Endothelial cell (in vitro differentiated cells): ENCODE results near the gene PHAF1. TPM values are rescaled to one million over a fixed set of nuclear protein-coding genes. Genes with fewer than 3 reads are reported as not detected.

ENCODE experiments used
- DNase-seq: peaks from one replicate; pipeline ENCODE4 v3.0.0; 2021; ENCODE audit warnings: low spot score
- H3K27ac Mint-ChIP-seq: one replicate; pipeline ENCODE4 v1.8.0; 2021; ENCODE audit warnings: mixed read lengths, inconsistent platforms; ENCODE audit not compliant: unreplicated experiment
- H3K27me3 Mint-ChIP-seq: one replicate; pipeline ENCODE4 v1.8.0; 2021; ENCODE audit warnings: mild to moderate bottlenecking, moderate library complexity, mixed read lengths, inconsistent platforms; ENCODE audit not compliant: unreplicated experiment
- H3K36me3 Mint-ChIP-seq: one replicate; pipeline ENCODE4 v1.8.0; 2021; ENCODE audit warnings: mild to moderate bottlenecking, low read depth, mixed read lengths, inconsistent platforms; ENCODE audit not compliant: unreplicated experiment
- H3K4me1 Mint-ChIP-seq: one replicate; pipeline ENCODE4 v1.8.0; 2021; ENCODE audit warnings: mild to moderate bottlenecking, mixed read lengths, inconsistent platforms; ENCODE audit not compliant: unreplicated experiment
- H3K4me3 Mint-ChIP-seq: one replicate; pipeline ENCODE4 v1.8.0; 2021; ENCODE audit warnings: mild to moderate bottlenecking, mixed read lengths, inconsistent platforms; ENCODE audit not compliant: unreplicated experiment
- H3K9me3 Mint-ChIP-seq: one replicate; pipeline ENCODE4 v1.8.0; 2021; ENCODE audit warnings: mixed read lengths, inconsistent platforms; ENCODE audit not compliant: unreplicated experiment
- total RNA-seq: library from RNA; stranded (reverse); fragmentation: NEBNext Ultra II Directional; extraction: Animal tissue kit (Norgen Biotek cat#: 25700); gene quantifications from one replicate; pipeline ENCODE4 v1.2.1, GENCODE V29; 2021; ENCODE audit not compliant: unreplicated experiment
- TF ChIP-seq, protein P1 (sequence below): fragments of 200-600 bp; sonication (generic); IDR thresholded peaks from one replicate; pipeline ENCODE4 v1.5.0; 2021; ENCODE audit warnings: antibody characterized with exemption; ENCODE audit not compliant: unreplicated experiment

Gene PHAF1
- total RNA-seq, 1 donor from 2014 or later, result 17.7 TPM

DNA sequence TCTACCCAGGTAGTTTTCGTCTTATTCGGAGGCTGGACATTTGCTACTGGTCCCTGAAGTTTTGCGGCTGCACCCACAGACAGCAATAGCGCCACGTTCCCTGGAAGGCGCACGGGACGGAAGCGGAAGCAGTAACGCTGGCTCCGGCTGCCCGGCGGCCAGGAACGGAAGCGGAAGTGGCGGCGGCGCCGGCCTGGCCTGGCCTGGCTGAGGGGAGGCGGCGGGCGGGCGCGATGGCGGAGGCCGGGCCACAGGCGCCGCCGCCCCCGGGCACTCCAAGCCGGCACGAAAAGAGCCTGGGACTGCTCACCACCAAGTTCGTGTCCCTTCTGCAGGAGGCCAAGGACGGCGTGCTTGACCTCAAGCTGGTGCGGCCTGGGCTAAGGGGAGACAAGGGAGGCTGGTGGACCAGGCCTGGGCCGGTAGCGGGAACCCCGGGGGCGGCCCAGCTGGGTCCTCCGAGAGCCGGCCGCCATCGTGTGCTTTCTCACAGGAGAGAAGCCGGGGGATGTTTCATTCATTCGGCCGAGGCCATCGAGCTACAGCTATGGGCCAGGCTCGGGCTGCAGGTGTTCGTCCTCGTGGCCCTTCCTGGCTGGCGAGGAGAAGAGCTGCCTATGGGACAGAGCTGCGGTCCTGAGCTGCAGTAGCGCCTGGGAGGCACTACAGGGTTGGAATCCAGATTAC lies 82.4 kb downstream of the PHAF1 start, which contains the start of gene E2F4:
Gene E2F4, plus strand, starts transcription at position 161 of the 687 bp plus-strand sequence. Its CDS starts 73 bp downstream, at position 234.
- Mint-ChIP-seq H3K9me3 (no peaks in the 10 kb centered on the region), H3K4me3 (peak within 1 kb of the TSS; percentile 97)

DNA sequence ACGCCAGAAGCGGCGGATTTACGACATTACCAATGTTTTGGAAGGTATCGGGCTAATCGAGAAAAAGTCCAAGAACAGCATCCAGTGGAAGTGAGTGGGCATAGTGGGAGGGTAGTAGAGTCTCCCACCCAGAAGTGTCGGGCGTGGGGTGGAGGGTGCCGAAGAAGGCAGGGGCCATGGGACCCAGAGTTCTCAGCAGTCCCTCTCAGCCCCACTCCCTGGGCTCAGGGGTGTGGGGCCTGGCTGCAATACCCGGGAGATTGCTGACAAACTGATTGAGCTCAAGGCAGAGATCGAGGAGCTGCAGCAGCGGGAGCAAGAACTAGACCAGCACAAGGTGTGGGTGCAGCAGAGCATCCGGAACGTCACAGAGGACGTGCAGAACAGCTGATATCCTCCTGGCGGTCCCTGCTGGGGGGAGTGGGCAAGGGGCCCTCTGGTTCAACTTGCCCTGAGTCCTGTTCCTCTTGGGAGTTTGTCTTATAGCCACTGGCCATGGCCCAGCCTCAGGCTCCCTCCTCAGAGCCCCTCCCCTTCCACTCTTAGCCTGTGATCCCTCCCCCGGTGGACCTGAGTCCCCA lies 83.1 kb downstream of the PHAF1 start:
- peaks cover 40% of the 10 kb centered on the region for H3K36me3 Mint-ChIP-seq
- peaks cover 70% of the 10 kb centered on the region for H3K4me1 Mint-ChIP-seq
- TF ChIP-seq, protein P1, sequence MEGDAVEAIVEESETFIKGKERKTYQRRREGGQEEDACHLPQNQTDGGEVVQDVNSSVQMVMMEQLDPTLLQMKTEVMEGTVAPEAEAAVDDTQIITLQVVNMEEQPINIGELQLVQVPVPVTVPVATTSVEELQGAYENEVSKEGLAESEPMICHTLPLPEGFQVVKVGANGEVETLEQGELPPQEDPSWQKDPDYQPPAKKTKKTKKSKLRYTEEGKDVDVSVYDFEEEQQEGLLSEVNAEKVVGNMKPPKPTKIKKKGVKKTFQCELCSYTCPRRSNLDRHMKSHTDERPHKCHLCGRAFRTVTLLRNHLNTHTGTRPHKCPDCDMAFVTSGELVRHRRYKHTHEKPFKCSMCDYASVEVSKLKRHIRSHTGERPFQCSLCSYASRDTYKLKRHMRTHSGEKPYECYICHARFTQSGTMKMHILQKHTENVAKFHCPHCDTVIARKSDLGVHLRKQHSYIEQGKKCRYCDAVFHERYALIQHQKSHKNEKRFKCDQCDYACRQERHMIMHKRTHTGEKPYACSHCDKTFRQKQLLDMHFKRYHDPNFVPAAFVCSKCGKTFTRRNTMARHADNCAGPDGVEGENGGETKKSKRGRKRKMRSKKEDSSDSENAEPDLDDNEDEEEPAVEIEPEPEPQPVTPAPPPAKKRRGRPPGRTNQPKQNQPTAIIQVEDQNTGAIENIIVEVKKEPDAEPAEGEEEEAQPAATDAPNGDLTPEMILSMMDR, result no peak
- peaks cover 22% of the 10 kb centered on the region for H3K27me3 Mint-ChIP-seq
- H3K9me3 Mint-ChIP-seq, result no peaks in the 10 kb centered on the region
- H3K27ac Mint-ChIP-seq, result peak overlapping the region; percentile 92
- H3K4me3 Mint-ChIP-seq, result peak overlapping the region; percentile 97
- no peak for DNase-seq

More for the DNA sequence above, 82.4 kb downstream of the PHAF1 start, which contains the start of gene E2F4:
- Mint-ChIP-seq H3K27me3 (peaks cover 22% of the 10 kb centered on the region), H3K4me1 (peaks cover 69% of the 10 kb centered on the region), H3K27ac (peak within 1 kb of the TSS; percentile 92), H3K36me3 (peaks cover 40% of the 10 kb centered on the region)
- TF ChIP-seq, protein P1, result no peak
- peak; percentile 93 for DNase-seq

GRCh38 chr16:67193536-67193935 lies 83.8 kb downstream of the PHAF1 start:
- Mint-ChIP-seq H3K27ac (peak overlapping the region; percentile 92), H3K36me3 (peaks cover 40% of the 10 kb centered on the region), H3K27me3 (peaks cover 23% of the 10 kb centered on the region), H3K9me3 (no peaks in the 10 kb centered on the region), H3K4me1 (peaks cover 69% of the 10 kb centered on the region), H3K4me3 (peak overlapping the region; percentile 97)
- DNase-seq, result no peak
- TF ChIP-seq, protein P1, result no peak

DNA sequence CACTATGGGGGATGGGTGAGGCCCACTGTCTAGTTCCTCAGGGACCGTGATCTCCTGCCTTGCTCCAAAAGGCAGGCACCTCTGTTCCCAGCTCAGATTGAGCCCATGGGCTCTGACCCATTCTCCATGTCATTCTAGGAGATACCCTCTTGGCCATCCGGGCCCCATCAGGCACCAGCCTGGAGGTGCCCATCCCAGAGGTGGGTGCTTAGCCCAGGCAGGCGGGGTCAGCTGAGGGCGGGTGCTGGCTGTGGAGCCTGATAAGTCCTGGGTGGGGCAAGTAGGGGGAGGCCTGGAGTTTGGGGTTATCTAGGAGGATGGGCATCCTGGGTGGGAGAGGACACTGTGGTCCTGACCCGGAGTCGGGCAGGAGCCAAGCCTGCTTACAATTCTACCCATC lies 84.5 kb downstream of the PHAF1 start:
- H3K36me3 Mint-ChIP-seq, result peaks cover 40% of the 10 kb centered on the region
- TF ChIP-seq, protein P1, result no peak
- H3K27ac Mint-ChIP-seq, result peak overlapping the region; percentile 58
- H3K27me3 Mint-ChIP-seq, result peaks cover 24% of the 10 kb centered on the region
- no peak for DNase-seq
- H3K4me3 Mint-ChIP-seq, result peak overlapping the region; percentile 97
- H3K4me1 Mint-ChIP-seq, result peaks cover 69% of the 10 kb centered on the region
- H3K9me3 Mint-ChIP-seq, result no peaks in the 10 kb centered on the region

DNA sequence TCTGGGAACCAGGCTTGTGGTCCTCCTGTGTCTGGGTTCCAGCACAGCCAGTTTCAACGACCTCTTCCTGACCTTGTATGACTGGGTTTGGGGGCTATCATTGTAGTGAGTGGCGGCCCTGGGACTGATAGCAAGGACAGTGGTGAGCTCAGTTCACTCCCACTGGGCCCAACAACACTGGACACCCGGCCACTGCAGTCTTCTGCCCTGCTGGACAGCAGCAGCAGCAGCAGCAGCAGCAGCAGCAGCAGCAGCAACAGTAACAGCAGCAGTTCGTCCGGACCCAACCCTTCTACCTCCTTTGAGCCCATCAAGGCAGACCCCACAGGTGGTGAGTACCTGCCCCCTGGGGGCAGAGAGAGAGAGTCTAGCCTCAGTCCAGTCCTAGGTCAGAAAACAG lies 85.9 kb downstream of the PHAF1 start:
- Mint-ChIP-seq H3K27me3 (peaks cover 28% of the 10 kb centered on the region), H3K36me3 (peaks cover 40% of the 10 kb centered on the region), H3K9me3 (no peaks in the 10 kb centered on the region), H3K4me1 (peaks cover 63% of the 10 kb centered on the region), H3K4me3 (peak overlapping the region; percentile 86), H3K27ac (peak overlapping the region; percentile 72)
- TF ChIP-seq, protein P1, result no peak
- no peak for DNase-seq
